Keratinocyte (primary cell): ENCODE results near the gene ZNF521. TPM values are rescaled to one million over a fixed set of nuclear protein-coding genes. Genes with fewer than 3 reads are reported as not detected.

Source experiments
- DNase-seq: peaks from one replicate; pipeline ENCODE4 v3.0.0-alpha.2; 2011; ENCODE audit warnings: low read depth, missing footprints, low spot score
- FAIRE-seq: peaks from 2 replicates; lab custom pipeline; 2011; peaks lifted over from hg19 to GRCh38; lab: Jason Lieb, UNC
- H2AFZ ChIP-seq: 2 replicates; pipeline ENCODE4 v1.6.0; 2012; ENCODE audit warnings: low read length, control low read depth, inconsistent platforms; ENCODE audit not compliant: control insufficient read depth
- H3K27ac ChIP-seq: 2 replicates; pipeline ENCODE4 v1.5.1; 2011; ENCODE audit warnings: low read length; ENCODE audit not compliant: control insufficient read depth, insufficient read depth
- H3K27me3 ChIP-seq: 3 replicates; pipeline ENCODE4 v1.6.0; 2011; ENCODE audit warnings: low read length; ENCODE audit not compliant: control insufficient read depth, insufficient read depth; ENCODE audit errors: extremely low read depth
- H3K36me3 ChIP-seq, 2 experiments: 2 replicates in 1 of 2; 3 replicates in 1 of 2; pipeline ENCODE4 v1.5.1; 2011; ENCODE audit warnings: low read length in 2 of 2, mild to moderate bottlenecking in 1 of 2; ENCODE audit not compliant: control insufficient read depth in 2 of 2, insufficient read depth in 2 of 2; ENCODE audit errors: extremely low read depth in 1 of 2
- H3K4me1 ChIP-seq: 3 replicates; pipeline ENCODE4 v1.5.1; 2011; ENCODE audit warnings: low read length; ENCODE audit not compliant: control insufficient read depth, insufficient read depth; ENCODE audit errors: extremely low read depth
- H3K4me2 ChIP-seq: 3 replicates; pipeline ENCODE4 v1.6.0; 2011; ENCODE audit warnings: low read depth, low read length; ENCODE audit not compliant: control insufficient read depth, insufficient read depth; ENCODE audit errors: extremely low read depth
- H3K4me3 ChIP-seq, 3 experiments: fragments of 200-600 bp in 1 of 3; sonication (generic) in 1 of 3; 2 replicates in 2 of 3; 3 replicates in 1 of 3; pipeline ENCODE4 v1.5.1; 2011 to 2016; ENCODE audit warnings: low read length in 3 of 3, mild to moderate bottlenecking in 3 of 3, control low read depth in 2 of 3, inconsistent platforms in 1 of 3, low read depth in 1 of 3, mixed read lengths in 1 of 3, mixed run types in 1 of 3, moderate library complexity in 1 of 3; ENCODE audit not compliant: control insufficient read depth in 2 of 3, insufficient read depth in 2 of 3; ENCODE audit errors: extremely low read depth in 1 of 3
- H3K79me2 ChIP-seq: 2 replicates; pipeline ENCODE4 v1.6.0; 2012; ENCODE audit warnings: low read length; ENCODE audit not compliant: control insufficient read depth, insufficient read depth
- H3K9ac ChIP-seq: 3 replicates; pipeline ENCODE4 v1.6.0; 2011; ENCODE audit warnings: low read length; ENCODE audit not compliant: control insufficient read depth, insufficient read depth; ENCODE audit errors: extremely low read depth
- H3K9me1 ChIP-seq: 3 replicates; pipeline ENCODE4 v1.6.0; 2011; ENCODE audit warnings: low read length; ENCODE audit not compliant: control insufficient read depth, insufficient read depth; ENCODE audit errors: extremely low read depth
- H3K9me3 ChIP-seq: 2 replicates; pipeline ENCODE4 v1.5.1; 2012; ENCODE audit warnings: low read depth, low read length; ENCODE audit not compliant: control insufficient read depth
- H4K20me1 ChIP-seq: 3 replicates; pipeline ENCODE4 v1.6.0; 2011; ENCODE audit warnings: low read length; ENCODE audit not compliant: control insufficient read depth, insufficient read depth; ENCODE audit errors: extremely low read depth
- CTCF ChIP-seq, 3 experiments: IDR thresholded peaks in 1 of 3; conservative IDR thresholded peaks in 1 of 3; optimal IDR thresholded peaks in 1 of 3; 2 replicates in 2 of 3; 3 replicates in 1 of 3; pipeline versions ENCODE3 to v1.5.1; 2011; ENCODE audit warnings: low read length in 3 of 3, mild to moderate bottlenecking in 3 of 3, moderate library complexity in 2 of 3, control low read depth in 1 of 3, inconsistent platforms in 1 of 3; ENCODE audit not compliant: insufficient read depth in 2 of 3; ENCODE audit errors: extremely low read depth in 1 of 3
- EZH2 ChIP-seq: IDR thresholded peaks from one replicate; pipeline ENCODE4 v1.6.1; 2012; ENCODE audit warnings: inconsistent platforms, mild to moderate bottlenecking, low read length, moderate library complexity
- dilution Hi-C: fragments of 300-500 bp; cut with MboI; formaldehyde crosslinking; loops from one replicate; pipeline ENCODE4 v1.7.0; 2020; ENCODE audit warnings: low sequenced_read_pairs; ENCODE audit not compliant: extremely low pct_ligation_motif_present
- polyA plus RNA-seq, 5 experiments: library from polyadenylated mRNA; depleted of rRNA in 3 of 5; stranded (reverse) in 3 of 5; stranded (forward) in 1 of 5; unstranded in 1 of 5; fragments of >200 nt; gene quantifications; 1 replicate in 1 of 5; 2 replicates in 3 of 5; 3 replicates in 1 of 5; pipeline versions ENCODE4 v1.2.1 to v1.2.3, GENCODE V29; 2011 to 2012; ENCODE audit warnings: missing spikeins in 2 of 5, low read depth in 1 of 5, low replicate concordance in 1 of 5

Gene ZNF521
- polyA plus RNA-seq, 1 donor (not counting 4 experiments of a cell fraction or from before 2014, with no cell fraction given): 0.07 TPM

GRCh38 chr18:25109484-25109883, 242.5 kb downstream of the ZNF521 start:
- TF ChIP-seq CTCF (optimal IDR thresholded peaks at IDR 0.05 in 1 of 3, IDR thresholded peaks at IDR 0.05 in 1 of 3, conservative IDR thresholded peaks at IDR 0.05 in 1 of 3; ENCODE audit: extremely low read depth in 1 of 3, insufficient read depth in 2 of 3, low read length in 3 of 3) (no peak), EZH2 (no peak)
- H3K36me3 ChIP-seq: no peaks in the 10 kb centered on the region
- DNase-seq: no peak
- no peak overlapping the region for H3K4me3 ChIP-seq
- H3K4me2 ChIP-seq: no peak overlapping the region
- H3K27ac ChIP-seq: no peak overlapping the region
- no peak for FAIRE-seq
- H3K27me3 ChIP-seq: no peaks in the 10 kb centered on the region
- H3K9me1 ChIP-seq: no peaks in the 10 kb centered on the region
- no peak overlapping the region for H3K9ac ChIP-seq
- H2AFZ ChIP-seq: no peak overlapping the region
- dilution Hi-C loops: no loop called here
- H4K20me1 ChIP-seq: no peaks in the 10 kb centered on the region
- H3K9me3 ChIP-seq: no peaks in the 10 kb centered on the region
- no peaks in the 10 kb centered on the region for H3K79me2 ChIP-seq
- H3K4me1 ChIP-seq: no peaks in the 10 kb centered on the region

DNA sequence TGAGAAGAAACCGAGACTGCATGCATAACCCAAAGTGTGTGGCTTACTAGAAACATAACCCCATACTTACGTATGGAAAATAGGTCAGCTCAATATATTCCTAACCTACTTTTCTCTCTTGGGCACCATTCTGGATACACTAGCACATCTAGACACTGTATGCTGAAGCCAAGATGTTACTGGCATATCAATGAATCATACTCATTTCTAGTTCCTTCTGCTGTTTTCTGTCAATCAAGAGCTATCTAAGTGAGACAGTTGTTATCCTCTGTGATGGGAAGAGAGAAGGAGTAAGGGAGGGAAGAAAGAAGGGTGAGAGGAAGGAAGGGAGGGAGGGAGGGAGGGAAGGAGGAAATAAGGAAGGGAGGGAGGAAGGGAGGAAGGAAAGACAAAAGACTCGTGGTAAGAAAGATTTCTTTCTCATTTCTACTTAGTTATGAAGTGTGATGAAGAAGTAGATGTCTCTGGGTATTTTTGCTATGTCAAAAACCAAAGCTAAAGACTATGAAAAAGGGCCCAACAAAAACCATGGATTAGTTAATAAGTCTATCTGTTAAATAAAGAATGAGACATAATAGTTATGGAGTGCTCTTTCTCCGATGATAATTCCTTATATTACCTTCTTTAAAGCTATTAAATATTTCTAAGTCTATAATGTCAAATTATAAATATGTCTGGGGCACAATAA, 248.4 kb downstream of the ZNF521 start:
- Histone ChIP-seq H3K4me1 (no peaks in the 10 kb centered on the region), H3K9ac (no peak overlapping the region), H3K9me1 (no peaks in the 10 kb centered on the region), H3K36me3 (no peaks in the 10 kb centered on the region), H2AFZ (no peak overlapping the region), H3K9me3 (no peaks in the 10 kb centered on the region), H3K4me3 (no peak overlapping the region), H3K27ac (no peak overlapping the region), H3K27me3 (no peaks in the 10 kb centered on the region), H4K20me1 (no peaks in the 10 kb centered on the region), H3K79me2 (no peaks in the 10 kb centered on the region), H3K4me2 (no peak overlapping the region)
- no peak for DNase-seq
- FAIRE-seq: no peak
- dilution Hi-C loops: no loop called here
- TF ChIP-seq EZH2 (no peak), CTCF (optimal IDR thresholded peaks at IDR 0.05 in 1 of 3, IDR thresholded peaks at IDR 0.05 in 1 of 3, conservative IDR thresholded peaks at IDR 0.05 in 1 of 3; ENCODE audit: extremely low read depth in 1 of 3, insufficient read depth in 2 of 3, low read length in 3 of 3) (no peak)
